Tibial nerve (tissue), 4 donors: Measurements from ENCODE around the gene COL6A3. TPM values are rescaled to one million over a fixed set of nuclear protein-coding genes. Genes with fewer than 3 reads are reported as not detected.
"Not testable (repeated sequence)": the region's sequence is repeated elsewhere in the genome, so short reads cannot be mapped to it uniquely, and the experiment has no call there.

Experiments used
- DNase-seq, 2 donors: peaks; one replicate each; pipeline ENCODE4 v3.0.0-alpha.2; 2019; ENCODE audit warnings: low spot score in 2 of 2
- H3K27ac ChIP-seq, 4 donors: fragments of 200-600 bp; sonication (generic) in 3 of 4; one replicate each; pipeline ENCODE4 v1.5.1; 2017 to 2019; ENCODE audit warnings: mild to moderate bottlenecking in 1 of 4
- H3K27me3 ChIP-seq, 2 donors: fragments of 200-600 bp; sonication (generic) in 1 of 2; one replicate each; pipeline versions ENCODE4 v1.5.1 to v1.6.0; 2017 to 2019
- H3K36me3 ChIP-seq, 3 donors: fragments of 200-600 bp; sonication (generic); one replicate each; pipeline ENCODE4 v1.5.1; 2018 to 2019
- H3K4me1 ChIP-seq, 4 donors: fragments of 200-600 bp; sonication (generic) in 3 of 4; one replicate each; pipeline ENCODE4 v1.5.1; 2017 to 2019
- H3K4me3 ChIP-seq, 4 donors: fragments of 200-600 bp; sonication (generic) in 3 of 4; one replicate each; pipeline ENCODE4 v1.5.1; 2017 to 2019; ENCODE audit warnings: mild to moderate bottlenecking in 1 of 4, moderate library complexity in 1 of 4
- H3K9me3 ChIP-seq, 4 donors: fragments of 200-600 bp; sonication (generic) in 3 of 4; one replicate each; pipeline ENCODE4 v1.5.1; 2017 to 2019
- EP300 ChIP-seq, 2 donors: sonication (generic); formaldehyde crosslinking; IDR thresholded peaks; one replicate each; pipeline ENCODE4 v1.6.1; 2017; ENCODE audit warnings: antibody characterized with exemption in 2 of 2, mild to moderate bottlenecking in 1 of 2
- POLR2A ChIP-seq, 2 donors: fragments of 450-650 bp; IDR thresholded peaks; one replicate each; pipeline ENCODE4 v1.6.1; 2017; ENCODE audit warnings: antibody characterized with exemption in 2 of 2, mild to moderate bottlenecking in 2 of 2, moderate library complexity in 2 of 2
- WGBS, 2 donors: methylation state at CpG; one replicate each; pipeline ENCODE4 v1.1.5; 2018; 5-methylcytosine and 5-hydroxymethylcytosine counted together
- total RNA-seq, 4 donors: library from RNA; depleted of rRNA; stranded (reverse); fragments of >200 nt; gene quantifications; one replicate each; pipeline ENCODE4 v1.1.0, GENCODE V29; 2016
- TF ChIP-seq, protein P1 (sequence below), 5 experiments: fragments of 200-600 bp in 3 of 5; fragments of 450-650 bp in 2 of 5; sonication (generic) in 3 of 5; IDR thresholded peaks; one replicate each; pipeline ENCODE4 v1.5.1; 2016 to 2019; ENCODE audit warnings: antibody characterized with exemption in 5 of 5, mild to moderate bottlenecking in 3 of 5, moderate library complexity in 2 of 5

Gene COL6A3
- total RNA-seq, 4 donors from 2014 or later: 228 to 558 (median 364) TPM

DNA sequence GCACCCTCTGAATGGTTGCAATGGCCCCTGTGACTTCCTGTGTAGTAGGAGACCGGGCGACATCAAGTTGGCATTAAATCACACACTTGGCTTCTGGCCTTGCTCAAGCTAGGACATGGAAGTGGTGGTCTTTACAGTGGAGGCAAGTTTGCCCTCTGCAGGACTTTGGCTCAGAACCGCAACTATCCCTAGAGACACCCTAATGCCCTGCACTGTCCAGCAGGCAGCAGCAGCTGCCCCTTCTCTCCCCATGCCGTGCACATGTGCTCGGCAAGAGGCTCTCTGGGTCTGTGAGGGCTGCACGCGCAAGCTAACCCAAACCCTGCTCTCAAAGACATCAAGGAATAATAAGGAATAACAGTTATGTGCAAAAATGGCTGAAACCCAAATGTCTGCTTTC lies 106.5 kb downstream of the COL6A3 start:
- DNase-seq: no peak

GRCh38 chr2:237306787-237307170 lies 107.2 kb downstream of the COL6A3 start:
- no peak for TF ChIP-seq POLR2A (IDR thresholded peaks at IDR 0.05)
- TF ChIP-seq, protein P1, sequence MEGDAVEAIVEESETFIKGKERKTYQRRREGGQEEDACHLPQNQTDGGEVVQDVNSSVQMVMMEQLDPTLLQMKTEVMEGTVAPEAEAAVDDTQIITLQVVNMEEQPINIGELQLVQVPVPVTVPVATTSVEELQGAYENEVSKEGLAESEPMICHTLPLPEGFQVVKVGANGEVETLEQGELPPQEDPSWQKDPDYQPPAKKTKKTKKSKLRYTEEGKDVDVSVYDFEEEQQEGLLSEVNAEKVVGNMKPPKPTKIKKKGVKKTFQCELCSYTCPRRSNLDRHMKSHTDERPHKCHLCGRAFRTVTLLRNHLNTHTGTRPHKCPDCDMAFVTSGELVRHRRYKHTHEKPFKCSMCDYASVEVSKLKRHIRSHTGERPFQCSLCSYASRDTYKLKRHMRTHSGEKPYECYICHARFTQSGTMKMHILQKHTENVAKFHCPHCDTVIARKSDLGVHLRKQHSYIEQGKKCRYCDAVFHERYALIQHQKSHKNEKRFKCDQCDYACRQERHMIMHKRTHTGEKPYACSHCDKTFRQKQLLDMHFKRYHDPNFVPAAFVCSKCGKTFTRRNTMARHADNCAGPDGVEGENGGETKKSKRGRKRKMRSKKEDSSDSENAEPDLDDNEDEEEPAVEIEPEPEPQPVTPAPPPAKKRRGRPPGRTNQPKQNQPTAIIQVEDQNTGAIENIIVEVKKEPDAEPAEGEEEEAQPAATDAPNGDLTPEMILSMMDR (IDR thresholded peaks at IDR 0.05): no peak
- TF ChIP-seq EP300 (IDR thresholded peaks at IDR 0.05): no peak
- WGBS, 2 donors: 73 to 90% methylated on average over 3 of the region's 3 CpGs
- no peak for DNase-seq
- Histone ChIP-seq H3K27me3 (no peaks in the 10 kb centered on the region), H3K4me1 (peaks cover 0 to 28% (median 4%) of the 10 kb centered on the region in 4 donors), H3K4me3 (no peak overlapping the region), H3K9me3 (peaks cover 0 to 7% (median 0%) of the 10 kb centered on the region in 4 donors), H3K27ac (peak overlapping the region in 1 of 4 donors; percentile 82), H3K36me3 (no peaks in the 10 kb centered on the region)

More for the DNA sequence above, 106.5 kb downstream of the COL6A3 start:
- 55 to 69% methylated on average over 7 of the region's 7 CpGs for WGBS, 2 donors
- H3K27me3 ChIP-seq: no peaks in the 10 kb centered on the region
- TF ChIP-seq POLR2A (IDR thresholded peaks at IDR 0.05) (no peak), EP300 (IDR thresholded peaks at IDR 0.05) (no peak)
- no peaks in the 10 kb centered on the region for H3K36me3 ChIP-seq
- peaks cover 0 to 28% (median 4%) of the 10 kb centered on the region in 4 donors for H3K4me1 ChIP-seq
- H3K9me3 ChIP-seq: peaks cover 0 to 7% (median 0%) of the 10 kb centered on the region in 4 donors
- H3K4me3 ChIP-seq: no peak overlapping the region
- H3K27ac ChIP-seq: peak overlapping the region in 1 of 4 donors; percentile 82

GRCh38 chr2:237306083-237306786 lies 107.7 kb downstream of the COL6A3 start:
- 63 to 88% methylated on average over 7 of the region's 7 CpGs for WGBS, 2 donors
- TF ChIP-seq EP300 (IDR thresholded peaks at IDR 0.05): no peak
- no peak for TF ChIP-seq POLR2A (IDR thresholded peaks at IDR 0.05)
- TF ChIP-seq, protein P1 (IDR thresholded peaks at IDR 0.05): no peak
- peak overlapping the region in 1 of 4 donors; percentile 82 for H3K27ac ChIP-seq
- H3K36me3 ChIP-seq: no peaks in the 10 kb centered on the region
- peaks cover 0 to 28% (median 4%) of the 10 kb centered on the region in 4 donors for H3K4me1 ChIP-seq
- peaks cover 0 to 7% (median 0%) of the 10 kb centered on the region in 4 donors for H3K9me3 ChIP-seq
- DNase-seq: no peak
- H3K27me3 ChIP-seq: no peaks in the 10 kb centered on the region
- no peak overlapping the region for H3K4me3 ChIP-seq

DNA sequence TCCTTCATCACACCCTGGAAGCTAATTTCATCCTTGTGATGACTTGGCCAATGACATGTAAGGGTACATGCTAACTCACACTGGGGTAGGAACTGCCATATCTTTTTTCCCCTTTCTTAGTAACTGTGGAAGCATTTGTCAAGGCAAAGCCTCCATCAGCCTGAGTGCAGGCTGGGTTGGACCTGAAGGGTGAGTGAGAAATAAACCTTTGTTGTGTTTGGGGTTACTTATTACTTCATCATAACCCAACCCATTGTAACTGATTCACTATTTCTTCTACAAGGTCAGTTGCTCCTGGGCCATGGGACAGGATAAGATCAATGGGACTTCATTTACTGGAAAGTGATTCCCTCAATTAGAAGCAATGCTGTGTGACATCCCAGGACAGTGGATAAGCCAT lies 108.4 kb downstream of the COL6A3 start:
- Histone ChIP-seq H3K36me3 (no peaks in the 10 kb centered on the region), H3K27ac (peak overlapping the region in 1 of 4 donors; percentile 82), H3K4me1 (peaks cover 0 to 27% (median 4%) of the 10 kb centered on the region in 4 donors), H3K9me3 (peaks cover 0 to 7% (median 0%) of the 10 kb centered on the region in 4 donors), H3K27me3 (no peaks in the 10 kb centered on the region), H3K4me3 (no peak overlapping the region)
- no peak for DNase-seq
- no peak for TF ChIP-seq POLR2A (IDR thresholded peaks at IDR 0.05)
- no peak for TF ChIP-seq EP300 (IDR thresholded peaks at IDR 0.05)
- TF ChIP-seq, protein P1 (IDR thresholded peaks at IDR 0.05): no peak

DNA sequence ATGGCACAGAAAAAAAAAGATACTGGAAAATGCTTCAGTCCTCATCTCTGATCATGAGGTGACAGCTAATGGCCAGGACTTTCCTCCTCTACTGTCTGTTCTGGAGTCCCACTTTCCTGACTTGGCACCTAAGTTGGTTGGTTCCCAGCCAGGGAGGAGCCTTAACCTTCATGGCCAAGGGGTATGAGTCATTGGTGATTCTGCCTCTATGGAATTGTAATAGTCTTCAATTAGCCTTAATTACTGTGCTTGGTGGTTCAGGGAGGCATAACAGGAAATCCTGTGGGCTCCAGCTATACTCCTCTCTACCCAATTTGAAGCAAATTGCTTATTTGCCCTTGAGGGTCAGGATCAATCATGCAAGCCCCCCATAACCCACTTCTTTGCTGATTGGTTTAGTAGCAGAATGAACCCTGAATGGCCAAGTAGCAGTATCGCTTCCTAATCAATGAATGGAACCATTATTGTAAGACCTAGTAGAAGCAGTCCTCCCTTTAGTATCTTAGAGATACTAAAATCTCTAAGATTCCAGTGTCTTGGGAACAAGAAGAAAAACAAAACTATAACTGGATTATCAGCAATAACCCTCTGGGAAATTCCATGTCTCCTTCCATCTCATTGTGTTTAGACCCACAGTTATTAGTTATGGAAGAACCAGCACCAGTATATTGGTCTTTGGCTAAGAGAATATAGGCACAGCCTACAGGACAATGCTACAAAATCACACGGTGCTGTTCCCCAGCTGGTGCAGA lies 109.0 kb downstream of the COL6A3 start:
- TF ChIP-seq, protein P1 (IDR thresholded peaks at IDR 0.05): no peak
- TF ChIP-seq POLR2A (IDR thresholded peaks at IDR 0.05): no peak
- no peak for TF ChIP-seq EP300 (IDR thresholded peaks at IDR 0.05)
- Histone ChIP-seq H3K36me3 (no peaks in the 10 kb centered on the region), H3K4me3 (no peak overlapping the region), H3K27ac (no peak overlapping the region), H3K9me3 (peaks cover 0 to 7% (median 0%) of the 10 kb centered on the region in 4 donors), H3K4me1 (peaks cover 0 to 21% (median 4%) of the 10 kb centered on the region in 4 donors), H3K27me3 (no peaks in the 10 kb centered on the region)
- 48 to 87% methylated on average over 2 of the region's 2 CpGs for WGBS, 2 donors
- no peak for DNase-seq

- not testable (repeated sequence) for H3K36me3 ChIP-seq, H3K27ac ChIP-seq, H3K4me3 ChIP-seq, H3K9me3 ChIP-seq, H3K27me3 ChIP-seq, DNase-seq
- WGBS, 2 donors: 53 to 73% methylated on average over 1 of the region's 1 CpG
- H3K4me1 ChIP-seq: peaks cover 0 to 26% (median 4%) of the 10 kb centered on the region in 4 donors
These were observed 110.7 kb downstream of the COL6A3 start for GRCh38 chr2:237303244-237303643.
